H1 (cell line): ENCODE data around the gene NFIA. TPM values are rescaled to one million over a fixed set of nuclear protein-coding genes. Genes with fewer than 3 reads are reported as not detected.

Source experiments
- CTCF ChIA-PET: fragments of 300-600 bp; sonication (Branson Sonifier 250); formaldehyde crosslinking; loops from one replicate; lab custom pipeline; 2021; ENCODE audit not compliant: partially characterized antibody; lab: Charles Lee
- POLR2A ChIA-PET: fragments of 300-600 bp; sonication (Branson Sonifier 250); formaldehyde crosslinking; loops from one replicate; lab custom pipeline; 2021; ENCODE audit warnings: inconsistent platforms; ENCODE audit not compliant: partially characterized antibody; lab: Charles Lee
- DNase-seq, 2 experiments: peaks; one replicate each; pipeline versions ENCODE4 v3.0.0 to v3.0.0-alpha.2; 2010 to 2022; ENCODE audit warnings: low spot score in 2 of 2, low read depth in 1 of 2, mixed read lengths in 1 of 2
- FAIRE-seq: peaks from 2 replicates; lab custom pipeline; 2011; peaks lifted over from hg19 to GRCh38; lab: Jason Lieb, UNC
- H2AFZ ChIP-seq: 2 replicates; pipeline ENCODE4 v1.8.1; 2012; ENCODE audit warnings: low read length, inconsistent platforms
- H2AK5ac ChIP-seq: 2 replicates; pipeline ENCODE4 v1.6.1; 2013; ENCODE audit warnings: low read depth, low read length
- H2BK120ac ChIP-seq: replicated peaks from 2 replicates; pipeline ENCODE3; 2013; ENCODE audit warnings: low read depth, low read length, inconsistent platforms
- H2BK12ac ChIP-seq: 2 replicates; pipeline ENCODE4 v1.6.1; 2013; ENCODE audit warnings: low read depth, low read length
- H2BK15ac ChIP-seq: 2 replicates; pipeline ENCODE4 v1.6.1; 2013; ENCODE audit warnings: low read length
- H2BK20ac ChIP-seq: 2 replicates; pipeline ENCODE4 v1.6.1; 2013; ENCODE audit warnings: low read length
- H2BK5ac ChIP-seq: 2 replicates; pipeline ENCODE4 v1.6.1; 2013; ENCODE audit warnings: low read depth, low read length
- H3K14ac ChIP-seq: 2 replicates; pipeline ENCODE4 v1.6.1; 2013; ENCODE audit warnings: inconsistent platforms; ENCODE audit not compliant: insufficient read length
- H3K18ac ChIP-seq: 2 replicates; pipeline ENCODE4 v1.6.1; 2013; ENCODE audit warnings: low read length; ENCODE audit errors: extremely low read depth
- H3K23ac ChIP-seq: 2 replicates; pipeline ENCODE4 v1.6.1; 2013; ENCODE audit warnings: inconsistent platforms; ENCODE audit not compliant: insufficient read length
- H3K23me2 ChIP-seq: 2 replicates; pipeline ENCODE4 v1.6.1; 2013; ENCODE audit warnings: low read depth, low read length
- H3K27ac ChIP-seq: 2 replicates; pipeline ENCODE4 v1.6.1; 2011; ENCODE audit warnings: low read depth, low read length, inconsistent platforms
- H3K27me3 ChIP-seq, 4 experiments: replicated peaks in 1 of 4; 1 replicate in 1 of 4; 2 replicates in 3 of 4; pipeline versions ENCODE4 v1.6.1 to v1.8.1; 2011 to 2013; ENCODE audit warnings: low read length in 3 of 4, mild to moderate bottlenecking in 3 of 4, inconsistent platforms in 2 of 4, mixed read lengths in 2 of 4, moderate library complexity in 1 of 4; ENCODE audit not compliant: control insufficient read depth in 3 of 4, insufficient read depth in 3 of 4; ENCODE audit errors: extremely low read depth in 1 of 4
- H3K36me3 ChIP-seq, 4 experiments: 2 replicates each; pipeline versions ENCODE4 v1.6.1 to v1.8.1; 2011 to 2013; ENCODE audit warnings: mild to moderate bottlenecking in 4 of 4, low read length in 3 of 4, moderate library complexity in 2 of 4, control low read depth in 1 of 4, inconsistent platforms in 1 of 4; ENCODE audit not compliant: insufficient read depth in 4 of 4, control insufficient read depth in 2 of 4
- H3K4ac ChIP-seq: replicated peaks from 2 replicates; pipeline ENCODE3; 2013; ENCODE audit warnings: low read length, low read depth, mixed read lengths, inconsistent platforms; ENCODE audit not compliant: insufficient read length
- H3K4me1 ChIP-seq, 4 experiments: replicated peaks in 1 of 4; 1 replicate in 1 of 4; 2 replicates in 3 of 4; pipeline versions ENCODE4 v1.6.1 to v1.8.1; 2011 to 2013; ENCODE audit warnings: low read length in 3 of 4, inconsistent platforms in 2 of 4, mixed read lengths in 1 of 4; ENCODE audit not compliant: insufficient read depth in 4 of 4, control insufficient read depth in 3 of 4
- H3K4me2 ChIP-seq, 2 experiments: 2 replicates each; pipeline versions ENCODE4 v1.6.1 to v1.8.1; 2011 to 2013; ENCODE audit warnings: low read depth in 2 of 2, low read length in 2 of 2, control low read depth in 1 of 2, inconsistent platforms in 1 of 2, mild to moderate bottlenecking in 1 of 2; ENCODE audit not compliant: insufficient read depth in 1 of 2
- H3K4me3 ChIP-seq, 4 experiments: fragments of 200-600, 300-600 bp in 1 of 4; sonication (generic), shearing (Covaris generic), sonication (Bioruptor Twin) in 1 of 4; 2 replicates each; pipeline versions ENCODE4 v1.5.1 to v1.8.1; 2011 to 2016; ENCODE audit warnings: low read length in 4 of 4, low read depth in 3 of 4, control low read depth in 2 of 4, inconsistent platforms in 2 of 4, mild to moderate bottlenecking in 2 of 4, mixed read lengths in 1 of 4, moderate library complexity in 1 of 4; ENCODE audit not compliant: insufficient read depth in 2 of 4; ENCODE audit errors: extremely low read depth in 1 of 4
- H3K56ac ChIP-seq: replicated peaks from 2 replicates; pipeline ENCODE3; 2013; ENCODE audit warnings: low read depth, mild to moderate bottlenecking, mixed read lengths, low read length, inconsistent platforms; ENCODE audit not compliant: insufficient read length
- H3K79me1 ChIP-seq: 2 replicates; pipeline ENCODE4 v1.6.1; 2013; ENCODE audit warnings: low read depth, low read length, control low read depth
- H3K79me2 ChIP-seq, 2 experiments: 2 replicates each; pipeline versions ENCODE4 v1.6.1 to v1.8.1; 2012 to 2013; ENCODE audit warnings: low read length in 2 of 2, mild to moderate bottlenecking in 2 of 2, inconsistent platforms in 1 of 2; ENCODE audit not compliant: insufficient read depth in 2 of 2, control insufficient read depth in 1 of 2
- H3K9ac ChIP-seq, 4 experiments: replicated peaks in 1 of 4; 1 replicate in 1 of 4; 2 replicates in 3 of 4; pipeline versions ENCODE4 v1.6.1 to v1.8.1; 2011 to 2013; ENCODE audit warnings: low read depth in 3 of 4, low read length in 3 of 4, control low read depth in 2 of 4, mild to moderate bottlenecking in 2 of 4, moderate library complexity in 2 of 4, inconsistent platforms in 1 of 4; ENCODE audit errors: extremely low read depth in 1 of 4
- H3K9me3 ChIP-seq, 2 experiments: 2 replicates each; pipeline versions ENCODE4 v1.6.1 to v1.8.1; 2012 to 2013; ENCODE audit warnings: mild to moderate bottlenecking in 2 of 2, moderate library complexity in 2 of 2, control low read depth in 1 of 2, inconsistent platforms in 1 of 2, low read depth in 1 of 2, low read length in 1 of 2, mixed read lengths in 1 of 2; ENCODE audit not compliant: insufficient read depth in 2 of 2
- H4K20me1 ChIP-seq, 2 experiments: replicated peaks in 1 of 2; 2 replicates each; pipeline versions ENCODE3 to v1.8.1; 2011 to 2013; ENCODE audit warnings: inconsistent platforms in 2 of 2, low read length in 2 of 2, mild to moderate bottlenecking in 1 of 2; ENCODE audit not compliant: insufficient read depth in 2 of 2, control insufficient read depth in 1 of 2
- H4K5ac ChIP-seq: 2 replicates; pipeline ENCODE4 v1.6.1; 2013; ENCODE audit warnings: low read length, low read depth, mixed read lengths, inconsistent platforms; ENCODE audit not compliant: insufficient read length
- H4K8ac ChIP-seq: 2 replicates; pipeline ENCODE4 v1.8.0; 2013; ENCODE audit warnings: mild to moderate bottlenecking, moderate library complexity, low read length, inconsistent platforms; ENCODE audit not compliant: insufficient read depth; ENCODE audit errors: extremely low read depth
- H4K91ac ChIP-seq: replicated peaks from 2 replicates; pipeline ENCODE3; 2013; ENCODE audit warnings: low read length, mixed read lengths, inconsistent platforms; ENCODE audit not compliant: insufficient read length
- ATF3 ChIP-seq: IDR thresholded peaks from 2 replicates; pipeline ENCODE4 v1.6.1; 2011; ENCODE audit warnings: low read depth, mild to moderate bottlenecking, low read length; ENCODE audit not compliant: insufficient read depth
- BRCA1 ChIP-seq: IDR thresholded peaks from 2 replicates; pipeline ENCODE4 v1.6.1; 2012; ENCODE audit warnings: low read depth, low read length, improper control_type of control experiment
- CBX8 ChIP-seq: fragments of 300-800, 300-1000 bp; sonication (generic); IDR thresholded peaks from 2 replicates; pipeline ENCODE4 v1.7.1; 2016; ENCODE audit warnings: low read depth, low read length, borderline replicate concordance
- CHD1 ChIP-seq: IDR thresholded peaks from 2 replicates; pipeline ENCODE4 v1.6.1; 2012; ENCODE audit warnings: low read depth, low read length, improper control_type of control experiment
- CTCF ChIP-seq, 3 experiments: IDR thresholded peaks; 1 replicate in 2 of 3; 2 replicates in 1 of 3; pipeline versions ENCODE4 v1.5.1 to v1.6.1; 2011; ENCODE audit warnings: low read length in 3 of 3, mild to moderate bottlenecking in 3 of 3, inconsistent platforms in 2 of 3, low read depth in 1 of 3, moderate library complexity in 1 of 3; ENCODE audit not compliant: insufficient read depth in 1 of 3; ENCODE audit errors: control extremely low read depth in 1 of 3
- EZH2 ChIP-seq: fragments of 200-600 bp; sonication (generic); IDR thresholded peaks from 2 replicates; pipeline ENCODE4 v1.7.1; 2012; ENCODE audit warnings: low read depth, mild to moderate bottlenecking, moderate library complexity, low read length, inconsistent platforms; ENCODE audit not compliant: severe bottlenecking
- SIRT6 ChIP-seq: IDR thresholded peaks from one replicate; pipeline ENCODE4 v1.7.1; 2012; ENCODE audit warnings: low read length, inconsistent platforms
- SRF ChIP-seq: IDR thresholded peaks from 2 replicates; pipeline ENCODE4 v1.6.1; 2011; ENCODE audit warnings: mild to moderate bottlenecking, low read depth, low read length, moderate library complexity
- TAF7 ChIP-seq: optimal IDR thresholded peaks from 2 replicates; pipeline ENCODE3; 2011; ENCODE audit warnings: low read depth, mild to moderate bottlenecking, inconsistent platforms, low read length, moderate library complexity, borderline replicate concordance
- TCF12 ChIP-seq: IDR thresholded peaks from 2 replicates; pipeline ENCODE4 v1.6.1; 2011; ENCODE audit warnings: low read depth, mild to moderate bottlenecking, low read length
- whole genome bisulfite sequencing, 2 experiments: shearing (Covaris generic) in 1 of 2; methylation state at CpG; one replicate each; pipeline versions ENCODE4 v1.1.6 to v1.1.7; 2013 to 2015; ENCODE audit warnings: low lambda C conversion rate in 2 of 2, mixed read lengths in 2 of 2, inconsistent platforms in 1 of 2, low coverage in 1 of 2, missing lambda C conversion rate in 1 of 2; ENCODE audit not compliant: insufficient replicate concordance in 2 of 2, insufficient coverage in 1 of 2, insufficient read length in 1 of 2; ENCODE audit errors: extremely low coverage in 1 of 2, missing lambda C conversion rate in 1 of 2; 5-methylcytosine and 5-hydroxymethylcytosine counted together
- polyA plus RNA-seq, 7 experiments: library from polyadenylated mRNA; depleted of rRNA in 3 of 7; stranded (reverse) in 5 of 7; unstranded in 2 of 7; fragments of >200 nt in 5 of 7; fragments of 200-250 nt in 2 of 7; gene quantifications; 1 replicate in 5 of 7; 2 replicates in 1 of 7; 4 replicates in 1 of 7; pipeline versions ENCODE4 v1.2.1 to v1.2.3, GENCODE V29; 2011 to 2013; ENCODE audit warnings: missing spikeins in 2 of 7, mixed read lengths in 2 of 7
- total RNA-seq: library from RNA; stranded (reverse); fragmentation: NEBNext Ultra II Directional; extraction: Animal tissue kit (Norgen Biotek cat#: 25700); gene quantifications from 2 replicates; pipeline ENCODE4 v1.2.1, GENCODE V29; 2021

The NFIA gene
- total and polyA plus RNA-seq, 2 of the 8 experiments (the other 6 are each of a cell fraction or from before 2014, with no cell fraction given): 1.8 to 2.3 TPM

- Histone ChIP-seq H3K18ac (no peak overlapping the region), H2AFZ (no peak overlapping the region), H2BK12ac (no peak overlapping the region), H4K5ac (no peak overlapping the region), H3K56ac (no peak overlapping the region), H3K27me3 (no peaks in the 10 kb centered on the region), H3K23me2 (no peaks in the 10 kb centered on the region), H3K79me2 (no peaks in the 10 kb centered on the region), H4K20me1 (no peaks in the 10 kb centered on the region), H2BK5ac (no peak overlapping the region), H4K91ac (no peak overlapping the region), H3K4me2 (no peak overlapping the region), H3K4me3 (no peak overlapping the region), H4K8ac (no peak overlapping the region), H3K36me3 (no peaks in the 10 kb centered on the region; a peak in 1 of 8 replicates), H3K9me3 (no peaks in the 10 kb centered on the region), H2BK20ac (no peak overlapping the region), H3K4me1 (no peaks in the 10 kb centered on the region), H3K27ac (no peak overlapping the region), H2BK120ac (no peak overlapping the region), H2BK15ac (no peak overlapping the region), H3K4ac (no peak overlapping the region), H3K9ac (no peak overlapping the region), H3K23ac (no peak overlapping the region), H3K79me1 (no peaks in the 10 kb centered on the region), H3K14ac (no peak overlapping the region), H2AK5ac (no peak overlapping the region)
- ChIA-PET CTCF (no interaction called here), POLR2A (no interaction called here)
- no peak for FAIRE-seq
- TF ChIP-seq TCF12: no peak
- TF ChIP-seq EZH2: no peak
- TF ChIP-seq SRF: no peak
- no peak for TF ChIP-seq CHD1
- TF ChIP-seq CBX8: no peak
- TF ChIP-seq TAF7: no peak
- no peak for TF ChIP-seq ATF3
- no peak for TF ChIP-seq BRCA1
- no peak for TF ChIP-seq SIRT6
- TF ChIP-seq CTCF (IDR thresholded peaks at IDR 0.05; ENCODE audit: control extremely low read depth in 1 of 3, insufficient read depth in 1 of 3, low read depth in 1 of 3, low read length in 3 of 3): no peak
- DNase-seq: no peak
- WGBS, 2 experiments: 86% methylated on average over 1 of the region's 1 CpG; no CpG with 5 or more reads in 1 of the 2 experiments
Observed at GRCh38 chr1:61204528-61204927, 122.2 kb downstream of the NFIA start.
